SK-N-SH (cell line): ENCODE results near the gene SLC2A11. TPM values are rescaled to one million over a fixed set of nuclear protein-coding genes. Genes with fewer than 3 reads are reported as not detected.

Source experiments
- CTCF ChIA-PET: fragments of 300-600, 350-600 bp; formaldehyde crosslinking; extraction: SDS; loops from one replicate; lab custom pipeline; 2021; lab: Yijun Ruan, JAX
- POLR2A ChIA-PET: fragments of 350-600 bp; sonication (Branson Sonifier 250); formaldehyde crosslinking; extraction: SDS; loops from one replicate; lab custom pipeline; 2020; ENCODE audit warnings: antibody characterized with exemption, inconsistent platforms; lab: Yijun Ruan, JAX
- DNase-seq: peaks from one replicate; pipeline ENCODE4 v3.0.0; 2012
- H2AFZ ChIP-seq: fragments of 200-600 bp; sonication (generic); 2 replicates; pipeline ENCODE4 v1.8.1; 2016; ENCODE audit warnings: antibody characterized with exemption, mild to moderate bottlenecking, low read depth
- H3F3A ChIP-seq: fragments of 200-600 bp; sonication (generic); replicated peaks from 2 replicates; pipeline ENCODE3; 2016; ENCODE audit warnings: antibody characterized with exemption, mild to moderate bottlenecking; ENCODE audit not compliant: insufficient read depth
- H3K27ac ChIP-seq, 2 experiments: fragments of 200-500 bp in 1 of 2; fragments of 200-600 bp in 1 of 2; sonication (Bioruptor generic) in 1 of 2; sonication (generic), shearing (Covaris generic) in 1 of 2; 2 replicates each; pipeline versions ENCODE4 v1.5.1 to v1.6.1; 2014 to 2016; ENCODE audit warnings: low read depth in 2 of 2, inconsistent platforms in 1 of 2, low read length in 1 of 2, mild to moderate bottlenecking in 1 of 2, mixed read lengths in 1 of 2
- H3K27me3 ChIP-seq: fragments of 200-600 bp; sonication (generic), shearing (Covaris generic); 2 replicates; pipeline ENCODE4 v1.6.1; 2016; ENCODE audit warnings: mixed run types; ENCODE audit not compliant: insufficient read depth
- H3K36me3 ChIP-seq, 2 experiments: fragments of 200-500 bp in 1 of 2; fragments of 200-600 bp in 1 of 2; sonication (Bioruptor generic) in 1 of 2; sonication (generic) in 1 of 2; replicated peaks in 1 of 2; 2 replicates each; pipeline versions ENCODE3 to v1.5.1; 2014 to 2016; ENCODE audit warnings: low read length in 1 of 2, mild to moderate bottlenecking in 1 of 2; ENCODE audit not compliant: insufficient read depth in 2 of 2, control insufficient read depth in 1 of 2
- H3K4me1 ChIP-seq, 2 experiments: fragments of 200-500 bp in 1 of 2; fragments of 200-600 bp in 1 of 2; sonication (Bioruptor generic) in 1 of 2; sonication (generic), shearing (Covaris generic) in 1 of 2; 2 replicates each; pipeline versions ENCODE4 v1.5.1 to v1.6.1; 2014 to 2016; ENCODE audit warnings: low read depth in 1 of 2, low read length in 1 of 2, mixed run types in 1 of 2; ENCODE audit not compliant: insufficient read depth in 2 of 2, control insufficient read depth in 1 of 2
- H3K4me2 ChIP-seq: fragments of 200-600 bp; sonication (generic), shearing (Covaris generic); 2 replicates; pipeline ENCODE4 v1.6.1; 2017; ENCODE audit warnings: mixed run types
- H3K4me3 ChIP-seq, 2 experiments: fragments of 200-500 bp in 1 of 2; fragments of 200-600 bp in 1 of 2; sonication (Bioruptor generic) in 1 of 2; sonication (generic), shearing (Covaris generic) in 1 of 2; 2 replicates each; pipeline versions ENCODE4 v1.5.1 to v1.8.1; 2014 to 2016; ENCODE audit warnings: low read depth in 2 of 2, inconsistent platforms in 1 of 2, low read length in 1 of 2, mild to moderate bottlenecking in 1 of 2, mixed read lengths in 1 of 2, moderate library complexity in 1 of 2
- H3K79me2 ChIP-seq: fragments of 200-600 bp; sonication (generic); 2 replicates; pipeline ENCODE4 v1.8.1; 2017; ENCODE audit warnings: mild to moderate bottlenecking; ENCODE audit not compliant: insufficient read depth
- H3K9ac ChIP-seq: fragments of 200-600 bp; sonication (generic); 2 replicates; pipeline ENCODE4 v1.6.1; 2017; ENCODE audit warnings: mixed run types
- H3K9me2 ChIP-seq: fragments of 200-600 bp; sonication (generic); 2 replicates; pipeline ENCODE4 v1.6.1; 2017; ENCODE audit warnings: mixed run types
- H3K9me3 ChIP-seq: fragments of 200-600 bp; sonication (generic); 2 replicates; pipeline ENCODE4 v1.6.1; 2017; ENCODE audit warnings: mixed run types, mild to moderate bottlenecking, moderate library complexity
- H4K20me1 ChIP-seq: fragments of 200-600 bp; sonication (generic); 2 replicates; pipeline ENCODE4 v1.6.1; 2017; ENCODE audit warnings: mild to moderate bottlenecking, mixed run types; ENCODE audit not compliant: insufficient read depth
- CHD2 ChIP-seq: fragments of 150-350 bp; IDR thresholded peaks from 2 replicates; pipeline ENCODE4 v1.6.1; 2018; ENCODE audit warnings: low read length; ENCODE audit not compliant: partially characterized antibody
- CTCF ChIP-seq: fragments of 200-600 bp; sonication (generic); IDR thresholded peaks from 2 replicates; pipeline ENCODE4 v1.6.1; 2017; ENCODE audit warnings: antibody characterized with exemption, mild to moderate bottlenecking, moderate library complexity
- EZH2phosphoT487 ChIP-seq: fragments of 200-600 bp; sonication (generic); IDR thresholded peaks from 2 replicates; pipeline ENCODE4 v1.6.1; 2017; ENCODE audit warnings: low read depth, mixed run types, mild to moderate bottlenecking, antibody characterized with exemption, moderate library complexity, borderline replicate concordance
- FOXJ3 ChIP-seq: sonication (generic); formaldehyde crosslinking; IDR thresholded peaks from 2 replicates; pipeline ENCODE4 v1.5.1; 2020; ENCODE audit warnings: mild to moderate bottlenecking, missing genetic modification reagents
- FOXM1 ChIP-seq: IDR thresholded peaks from 2 replicates; pipeline ENCODE4 v1.4.0; 2012; ENCODE audit warnings: low read depth, mild to moderate bottlenecking
- GABPA ChIP-seq: IDR thresholded peaks from 2 replicates; pipeline ENCODE4 v1.4.0; 2012; ENCODE audit warnings: low read depth, mild to moderate bottlenecking
- JUND ChIP-seq: IDR thresholded peaks from 2 replicates; pipeline ENCODE4 v1.4.0; 2012
- MAX ChIP-seq: IDR thresholded peaks from 2 replicates; pipeline ENCODE4 v1.4.0; 2012; ENCODE audit warnings: low read depth
- NRF1 ChIP-seq: IDR thresholded peaks from 2 replicates; pipeline ENCODE4 v1.6.1; 2012; ENCODE audit warnings: low read depth, mild to moderate bottlenecking, low read length
- RAD21 ChIP-seq: IDR thresholded peaks from 2 replicates; pipeline ENCODE4 v1.6.1; 2012; ENCODE audit warnings: mild to moderate bottlenecking, low read length
- RCOR1 ChIP-seq: fragments of 150-350 bp; IDR thresholded peaks from 2 replicates; pipeline ENCODE4 v1.6.1; 2017; ENCODE audit warnings: antibody characterized with exemption, low read length
- RXRA ChIP-seq: IDR thresholded peaks from 2 replicates; pipeline ENCODE4 v1.4.0; 2012; ENCODE audit warnings: low read depth, mild to moderate bottlenecking, borderline replicate concordance
- SMC3 ChIP-seq: IDR thresholded peaks from 2 replicates; pipeline ENCODE4 v1.6.1; 2012; ENCODE audit warnings: low read depth, low read length, improper control_type of control experiment
- TAF1 ChIP-seq: IDR thresholded peaks from 2 replicates; pipeline ENCODE4 v1.6.1; 2012; ENCODE audit warnings: low read depth, mild to moderate bottlenecking, low read length, moderate library complexity, borderline replicate concordance
- TCF12 ChIP-seq: IDR thresholded peaks from 2 replicates; pipeline ENCODE4 v1.4.0; 2012
- TEAD4 ChIP-seq: IDR thresholded peaks from 2 replicates; pipeline ENCODE4 v1.4.0; 2012; ENCODE audit warnings: mild to moderate bottlenecking, borderline replicate concordance; ENCODE audit not compliant: insufficient read depth
- USF1 ChIP-seq: IDR thresholded peaks from 2 replicates; pipeline ENCODE4 v1.4.0; 2012; ENCODE audit warnings: low read depth, borderline replicate concordance
- YY1 ChIP-seq: IDR thresholded peaks from 2 replicates; pipeline ENCODE4 v1.4.0; 2012; ENCODE audit warnings: low read depth, mild to moderate bottlenecking
- ZBTB33 ChIP-seq: IDR thresholded peaks from 2 replicates; pipeline ENCODE4 v1.4.0; 2012; ENCODE audit warnings: low read depth, borderline replicate concordance
- WGBS: methylation state at CpG from one replicate; pipeline ENCODE4 v1.1.6; 2017; ENCODE audit warnings: low lambda C conversion rate; 5-methylcytosine and 5-hydroxymethylcytosine counted together
- polyA plus RNA-seq, 3 experiments: library from polyadenylated mRNA; depleted of rRNA; stranded (reverse); fragments of >200 nt; gene quantifications; 2 replicates each; pipeline ENCODE4 v1.2.3, GENCODE V29; 2012

Gene SLC2A11
- polyA plus RNA-seq, 1 of the 3 experiments (the other 2 are of a cell fraction): 21.8 TPM

GRCh38 chr22:23822101-23822671 lies 35.5 kb upstream of the SLC2A11 start (continued):
- no peak for TF ChIP-seq ZBTB33
- TF ChIP-seq RXRA: no peak
- no peak for TF ChIP-seq CTCF
- no peak for TF ChIP-seq RCOR1
- no peak for TF ChIP-seq YY1
- TF ChIP-seq USF1: no peak
- no peak for TF ChIP-seq SMC3
- TF ChIP-seq NRF1: no peak

GRCh38 chr22:23823331-23823791 lies 34.3 kb upstream of the SLC2A11 start:
- WGBS: 81% methylated on average over 12 of the region's 14 CpGs
- no peak overlapping the region for H2AFZ ChIP-seq
- 0 out of 2 replicates have a peak, but pooled peaks cover 3% of the 10 kb centered on the region for H3K79me2 ChIP-seq
- H3K36me3 ChIP-seq: peaks cover 30 to 41% of the 10 kb centered on the region in 2 experiments
- H3K27ac ChIP-seq: peak overlapping the region; percentile 13 to 18; a peak in 3 of 4 replicates
- no peak for DNase-seq
- POLR2A ChIA-PET: interaction anchor here (1.0 kb wide), 1 partner anchor 51 kb away, joined by 3 read pairs; the partner anchor contains the start of gene MMP11
- H3K9me2 ChIP-seq: no peaks in the 10 kb centered on the region
- peaks cover 0 to 48% of the 10 kb centered on the region in 2 experiments; a peak in 1 of 4 replicates for H3K4me1 ChIP-seq
- H3K4me3 ChIP-seq: no peak overlapping the region
- no peak overlapping the region for H3K9ac ChIP-seq
- CTCF ChIA-PET: interaction anchor here (1.0 to 2.0 kb wide), 2 partner anchors 24 to 55 kb away, joined by 3 to 7 read pairs; partner anchors contain the start of gene CHCHD10
- H3K27me3 ChIP-seq: no peaks in the 10 kb centered on the region
- peaks cover 1% of the 10 kb centered on the region for H3F3A ChIP-seq
- H4K20me1 ChIP-seq: no peaks in the 10 kb centered on the region
- no peak overlapping the region for H3K4me2 ChIP-seq
- H3K9me3 ChIP-seq: no peaks in the 10 kb centered on the region
- TF ChIP-seq EZH2phosphoT487 (no peak), SMC3 (no peak), MAX (no peak), FOXM1 (no peak), ZBTB33 (no peak), USF1 (no peak), GABPA (no peak), TAF1 (no peak), JUND (no peak), NRF1 (no peak), RAD21 (no peak), RCOR1 (no peak), CHD2 (no peak), CTCF (no peak), TEAD4 (no peak), FOXJ3 (no peak), TCF12 (no peak)
